OCI-LY1 (cell line): ENCODE results near the gene ZNF557.

Experiments
- H2AFZ ChIP-seq: fragments of 200-600 bp; sonication (generic), shearing (Covaris generic); 2 replicates; pipeline ENCODE4 v1.6.0; 2014; ENCODE audit warnings: antibody characterized with exemption, mild to moderate bottlenecking, low read length
- H3F3A ChIP-seq: fragments of 200-600 bp; sonication (generic), shearing (Covaris generic); 2 replicates; pipeline ENCODE4 v1.6.0; 2014; ENCODE audit warnings: mild to moderate bottlenecking, antibody characterized with exemption, low read length, moderate library complexity; ENCODE audit not compliant: insufficient read depth
- H3K27ac ChIP-seq: fragments of 200-600 bp; sonication (generic); 2 replicates; pipeline ENCODE4 v1.5.1; 2014; ENCODE audit warnings: low read length, mixed run types, mild to moderate bottlenecking, low read depth; ENCODE audit not compliant: poor library complexity, severe bottlenecking
- H3K27me3 ChIP-seq: fragments of 200-600 bp; sonication (generic); 2 replicates; pipeline ENCODE4 v1.6.0; 2014; ENCODE audit warnings: antibody characterized with exemption, mild to moderate bottlenecking, low read length, moderate library complexity; ENCODE audit not compliant: insufficient read depth
- H3K36me3 ChIP-seq: fragments of 200-600 bp; sonication (generic); 2 replicates; pipeline ENCODE4 v1.6.1; 2014; ENCODE audit warnings: mild to moderate bottlenecking, antibody characterized with exemption, low read length, moderate library complexity, mixed read lengths; ENCODE audit not compliant: insufficient read depth
- H3K4me1 ChIP-seq: fragments of 200-600 bp; sonication (generic); 2 replicates; pipeline ENCODE4 v1.5.1; 2014; ENCODE audit warnings: mild to moderate bottlenecking, low read length, moderate library complexity; ENCODE audit not compliant: insufficient read depth, severe bottlenecking
- H3K4me2 ChIP-seq: fragments of 200-600 bp; sonication (generic), shearing (Covaris generic); 2 replicates; pipeline ENCODE4 v1.6.1; 2014; ENCODE audit warnings: low read length
- H3K4me3 ChIP-seq: fragments of 200-600 bp; sonication (generic); 2 replicates; pipeline ENCODE4 v1.5.1; 2014; ENCODE audit warnings: low read length, low read depth, mild to moderate bottlenecking, mixed read lengths; ENCODE audit not compliant: poor library complexity, severe bottlenecking
- H3K79me2 ChIP-seq: fragments of 200-600 bp; shearing (Covaris generic); 2 replicates; pipeline ENCODE4 v1.6.1; 2016; ENCODE audit warnings: mixed run types, low read length, mixed read lengths; ENCODE audit not compliant: insufficient read depth
- H3K9ac ChIP-seq: fragments of 200-600 bp; sonication (generic), shearing (Covaris generic); 2 replicates; pipeline ENCODE4 v1.6.1; 2014; ENCODE audit warnings: mild to moderate bottlenecking, low read length, mixed read lengths
- H3K9me2 ChIP-seq: fragments of 200-600 bp; sonication (generic), shearing (Covaris generic); 2 replicates; pipeline ENCODE4 v1.6.1; 2014; ENCODE audit warnings: low read depth, mild to moderate bottlenecking, low read length, mixed read lengths
- H3K9me3 ChIP-seq: fragments of 200-600 bp; shearing (Covaris generic); 2 replicates; pipeline ENCODE4 v1.6.1; 2014; ENCODE audit warnings: low read length, mixed read lengths
- H4K20me1 ChIP-seq: fragments of 200-600 bp; sonication (generic), shearing (Covaris generic); 2 replicates; pipeline ENCODE4 v1.6.0; 2016; ENCODE audit warnings: mild to moderate bottlenecking, low read length; ENCODE audit not compliant: insufficient read depth
- EZH2 ChIP-seq: fragments of 200-600 bp; sonication (generic), shearing (Covaris generic); IDR thresholded peaks from 2 replicates; pipeline ENCODE4 v1.8.0; 2017; ENCODE audit warnings: borderline replicate concordance, mixed run types, mild to moderate bottlenecking, antibody characterized with exemption, low read length, moderate library complexity, mixed read lengths
- TF ChIP-seq, protein P1 (sequence below): fragments of 200-600 bp; sonication (generic), shearing (Covaris generic); IDR thresholded peaks from 2 replicates; pipeline ENCODE4 v1.5.1; 2017; ENCODE audit warnings: mild to moderate bottlenecking, antibody characterized with exemption, low read length, moderate library complexity, mixed read lengths

ZNF557 gene

DNA sequence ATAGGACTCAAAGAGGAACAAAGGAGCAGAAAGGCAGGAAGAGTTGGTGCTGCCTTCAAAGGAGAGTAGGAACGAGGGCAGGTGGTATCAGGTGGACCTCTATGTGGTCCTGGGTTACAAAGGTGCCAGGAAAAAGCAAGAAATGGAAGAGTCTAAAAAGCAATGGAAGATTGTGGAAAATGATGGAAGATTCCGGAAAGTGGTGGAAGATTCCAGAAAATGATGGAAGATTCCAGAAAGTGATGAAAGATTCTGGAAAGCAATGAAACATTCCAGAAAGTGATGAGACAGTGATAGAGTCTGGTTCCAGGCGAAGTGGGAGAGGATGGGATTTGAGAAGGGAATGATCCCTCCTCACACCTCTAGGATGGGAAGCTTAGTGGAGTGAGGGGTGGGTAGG, 55.3 kb downstream of the ZNF557 start:
- TF ChIP-seq, protein P1, sequence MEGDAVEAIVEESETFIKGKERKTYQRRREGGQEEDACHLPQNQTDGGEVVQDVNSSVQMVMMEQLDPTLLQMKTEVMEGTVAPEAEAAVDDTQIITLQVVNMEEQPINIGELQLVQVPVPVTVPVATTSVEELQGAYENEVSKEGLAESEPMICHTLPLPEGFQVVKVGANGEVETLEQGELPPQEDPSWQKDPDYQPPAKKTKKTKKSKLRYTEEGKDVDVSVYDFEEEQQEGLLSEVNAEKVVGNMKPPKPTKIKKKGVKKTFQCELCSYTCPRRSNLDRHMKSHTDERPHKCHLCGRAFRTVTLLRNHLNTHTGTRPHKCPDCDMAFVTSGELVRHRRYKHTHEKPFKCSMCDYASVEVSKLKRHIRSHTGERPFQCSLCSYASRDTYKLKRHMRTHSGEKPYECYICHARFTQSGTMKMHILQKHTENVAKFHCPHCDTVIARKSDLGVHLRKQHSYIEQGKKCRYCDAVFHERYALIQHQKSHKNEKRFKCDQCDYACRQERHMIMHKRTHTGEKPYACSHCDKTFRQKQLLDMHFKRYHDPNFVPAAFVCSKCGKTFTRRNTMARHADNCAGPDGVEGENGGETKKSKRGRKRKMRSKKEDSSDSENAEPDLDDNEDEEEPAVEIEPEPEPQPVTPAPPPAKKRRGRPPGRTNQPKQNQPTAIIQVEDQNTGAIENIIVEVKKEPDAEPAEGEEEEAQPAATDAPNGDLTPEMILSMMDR: no peak
- TF ChIP-seq EZH2: no peak
- H3K27me3 ChIP-seq: no peaks in the 10 kb centered on the region; the same call in 1 of the 2 replicates
- H3F3A ChIP-seq: no peaks in the 10 kb centered on the region
- H3K9ac ChIP-seq: no peak overlapping the region
- H2AFZ ChIP-seq: no peak overlapping the region
- no peaks in the 10 kb centered on the region for H3K4me1 ChIP-seq
- H3K27ac ChIP-seq: no peak overlapping the region
- H3K36me3 ChIP-seq: no peaks in the 10 kb centered on the region; the same call in 1 of the 2 replicates
- H3K4me3 ChIP-seq: no peak overlapping the region
- no peaks in the 10 kb centered on the region for H3K9me2 ChIP-seq
- H3K79me2 ChIP-seq: no peaks in the 10 kb centered on the region
- H3K9me3 ChIP-seq: no peaks in the 10 kb centered on the region
- H3K4me2 ChIP-seq: no peak overlapping the region
- no peaks in the 10 kb centered on the region for H4K20me1 ChIP-seq

DNA sequence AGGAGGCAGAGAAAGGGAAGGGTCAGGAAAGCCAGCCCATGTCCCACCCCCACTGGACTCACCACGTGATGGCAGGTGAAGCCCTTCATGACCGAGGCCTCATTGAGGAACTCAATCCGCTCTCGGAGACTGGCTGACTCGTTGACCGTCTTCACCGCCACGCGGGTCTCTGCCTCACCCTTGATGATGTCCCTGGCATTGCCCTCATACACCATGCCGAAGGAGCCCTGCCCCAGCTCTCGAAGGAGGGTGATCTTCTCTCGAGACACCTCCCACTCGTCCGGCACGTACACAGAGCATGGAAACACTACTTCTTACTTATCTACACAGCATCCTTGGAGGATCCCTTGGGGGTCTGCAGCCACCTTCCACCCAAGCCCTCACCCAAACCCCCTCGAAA, 55.7 kb downstream of the ZNF557 start:
- Histone ChIP-seq H3K4me1 (no peaks in the 10 kb centered on the region), H3K4me3 (no peak overlapping the region), H4K20me1 (no peaks in the 10 kb centered on the region), H3K9me2 (no peaks in the 10 kb centered on the region), H3K9me3 (no peaks in the 10 kb centered on the region), H3K4me2 (no peak overlapping the region), H2AFZ (no peak overlapping the region), H3K79me2 (no peaks in the 10 kb centered on the region), H3K27me3 (peaks cover 3% of the 10 kb centered on the region; the same call in 1 of the 2 replicates), H3K9ac (no peak overlapping the region), H3F3A (no peaks in the 10 kb centered on the region), H3K27ac (no peak overlapping the region), H3K36me3 (no peaks in the 10 kb centered on the region; the same call in 1 of the 2 replicates)
- TF ChIP-seq, protein P1: no peak
- TF ChIP-seq EZH2: no peak

DNA sequence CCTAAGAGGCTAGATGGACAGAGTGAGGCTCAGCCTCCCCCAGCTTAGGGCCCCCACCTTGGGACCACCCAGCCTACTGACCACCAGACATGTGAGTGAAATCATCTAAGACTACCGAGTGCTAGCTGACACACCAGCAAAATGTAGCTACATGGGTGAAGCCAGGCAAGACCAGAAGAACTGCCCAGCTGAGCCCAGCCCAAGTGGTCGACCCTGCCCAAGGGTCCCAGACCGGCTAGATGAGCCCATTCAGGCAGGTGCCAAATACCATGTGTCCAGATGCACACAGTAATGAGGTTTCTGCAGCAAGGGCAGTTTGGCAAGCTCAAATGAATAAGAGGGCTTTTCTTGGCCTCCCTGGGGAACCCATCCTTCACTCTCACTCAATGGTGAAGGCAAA, 56.6 kb downstream of the ZNF557 start:
- H2AFZ ChIP-seq: no peak overlapping the region
- H3K27me3 ChIP-seq: peaks cover 4% of the 10 kb centered on the region; the same call in 1 of the 2 replicates
- H3K4me3 ChIP-seq: no peak overlapping the region
- H4K20me1 ChIP-seq: no peaks in the 10 kb centered on the region
- no peaks in the 10 kb centered on the region; the same call in 1 of the 2 replicates for H3K36me3 ChIP-seq
- no peaks in the 10 kb centered on the region for H3K9me2 ChIP-seq
- TF ChIP-seq, protein P1: no peak
- no peak for TF ChIP-seq EZH2
- no peaks in the 10 kb centered on the region for H3K9me3 ChIP-seq
- no peaks in the 10 kb centered on the region for H3K79me2 ChIP-seq
- no peaks in the 10 kb centered on the region for H3F3A ChIP-seq
- H3K27ac ChIP-seq: no peak overlapping the region
- no peak overlapping the region for H3K9ac ChIP-seq
- H3K4me1 ChIP-seq: no peaks in the 10 kb centered on the region
- no peak overlapping the region for H3K4me2 ChIP-seq
